GM03348 (cell line): ENCODE data around the gene ATP5PF.
"Not testable (repeated sequence)": the region's sequence is repeated elsewhere in the genome, so short reads cannot be mapped to it uniquely, and the experiment has no call there.

Source experiments
- DNase-seq: peaks from one replicate; pipeline ENCODE4 v3.0.0; 2012; ENCODE audit warnings: low spot score

The ATP5PF gene

GRCh38 chr21:25722631-25723030, 12.1 kb downstream of the ATP5PF start:
- DNase-seq: no peak

- no peak for DNase-seq
Measured at GRCh38 chr21:25721987-25722386, 12.7 kb downstream of the ATP5PF start.

DNA sequence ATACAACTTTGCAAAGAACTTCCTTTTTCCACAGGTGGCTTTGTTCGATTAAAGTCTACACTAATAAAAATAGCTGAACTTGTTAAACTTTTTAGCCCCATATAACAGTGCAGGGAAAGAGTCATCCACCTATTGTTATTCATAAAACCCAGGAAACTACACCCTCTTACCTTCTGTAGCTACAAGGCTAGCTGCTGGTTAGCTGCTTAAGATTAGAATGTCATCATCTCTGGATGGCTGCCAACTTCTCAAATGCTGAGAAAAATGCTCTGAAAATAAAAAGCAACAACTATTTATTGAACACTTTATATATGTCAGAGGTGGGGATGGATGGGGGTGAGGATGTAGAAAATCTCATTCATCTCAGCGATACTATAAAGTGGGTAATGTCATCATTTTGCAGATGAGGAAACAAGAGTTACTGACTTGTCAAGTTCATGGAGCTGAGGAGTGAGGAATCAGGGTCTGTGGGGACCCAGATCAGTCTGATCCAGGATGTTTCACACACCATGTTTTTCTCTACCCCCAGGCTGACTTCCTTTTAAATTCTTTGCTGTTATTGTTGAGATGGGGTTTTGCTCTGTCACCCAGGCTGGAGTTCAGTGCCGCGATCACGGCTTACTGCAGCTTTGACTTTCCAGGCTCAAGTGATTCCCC, 17.1 kb downstream of the ATP5PF start:
- peak; percentile 19 for DNase-seq

DNA sequence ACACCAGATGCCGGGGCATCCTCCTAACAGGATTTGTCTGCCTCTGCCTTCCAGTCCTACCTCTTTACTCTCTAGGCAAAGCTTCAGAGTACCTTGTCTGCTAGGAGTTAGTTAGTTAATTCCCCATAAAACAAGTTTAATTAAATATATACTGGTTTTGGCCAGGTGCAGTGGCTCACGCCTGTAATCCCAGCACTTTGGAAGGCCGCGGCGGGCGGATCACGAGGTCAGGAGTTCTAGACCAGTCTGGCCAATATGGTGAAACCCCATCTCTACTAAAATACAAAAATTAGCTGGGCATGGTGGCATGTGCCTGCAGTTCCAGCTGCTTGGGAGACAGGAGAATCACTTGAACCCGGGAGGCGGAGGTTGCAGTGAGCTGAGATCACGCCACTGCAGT, 20.6 kb downstream of the ATP5PF start:
- DNase-seq: not testable (repeated sequence)

- no peak for DNase-seq
Measured at GRCh38 chr21:25710550-25710949, 24.2 kb downstream of the ATP5PF start.

GRCh38 chr21:25709684-25710265, 24.9 kb downstream of the ATP5PF start:
- DNase-seq: no peak

DNA sequence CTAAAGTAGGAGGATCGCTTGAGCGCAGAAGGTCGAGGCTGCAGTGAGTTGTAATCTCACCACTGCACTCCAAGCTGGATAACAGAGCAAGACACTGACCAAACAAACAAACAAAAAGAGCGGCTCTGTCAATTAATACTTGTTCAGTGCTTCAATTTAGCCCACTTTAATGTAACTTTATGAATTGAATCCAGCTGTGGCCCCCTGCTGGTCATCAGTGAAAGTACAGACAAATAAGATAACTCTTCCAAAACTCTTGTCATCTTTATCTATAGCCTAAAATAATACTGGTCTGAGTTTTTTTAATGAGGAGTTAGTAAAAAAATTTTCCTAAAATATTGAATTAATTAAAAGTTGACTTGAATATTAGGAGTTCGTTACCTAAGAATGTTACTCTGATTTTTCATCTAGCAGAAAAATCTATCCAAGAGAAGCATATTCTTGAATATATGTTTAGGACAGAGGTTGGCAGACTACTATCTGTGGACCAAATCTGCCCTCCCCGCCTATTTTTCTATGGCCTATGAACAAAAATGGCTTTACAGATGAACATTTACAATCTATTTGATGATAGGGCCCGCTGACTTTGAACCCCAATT, 26.1 kb downstream of the ATP5PF start:
- peak; percentile 64 for DNase-seq

DNA sequence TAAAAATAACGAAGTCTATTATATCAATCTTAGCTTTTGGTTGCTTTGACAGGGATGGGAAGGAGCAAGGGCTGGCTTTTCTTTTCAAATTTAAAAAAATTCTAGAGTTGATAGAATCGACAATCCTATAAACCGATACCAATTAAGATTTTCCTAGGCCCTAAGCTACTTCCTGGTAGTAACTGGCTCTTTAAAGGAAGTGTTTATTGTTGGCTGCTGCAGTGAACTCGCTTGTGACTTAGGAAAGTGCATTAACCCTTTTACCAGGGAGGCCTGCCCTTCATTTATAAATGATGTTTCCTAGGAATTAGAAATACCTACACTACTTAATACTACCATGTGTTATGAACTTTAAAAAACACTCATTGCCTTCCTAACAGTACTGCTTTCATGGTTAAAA, 33.2 kb downstream of the ATP5PF start:
- DNase-seq: no peak

DNA sequence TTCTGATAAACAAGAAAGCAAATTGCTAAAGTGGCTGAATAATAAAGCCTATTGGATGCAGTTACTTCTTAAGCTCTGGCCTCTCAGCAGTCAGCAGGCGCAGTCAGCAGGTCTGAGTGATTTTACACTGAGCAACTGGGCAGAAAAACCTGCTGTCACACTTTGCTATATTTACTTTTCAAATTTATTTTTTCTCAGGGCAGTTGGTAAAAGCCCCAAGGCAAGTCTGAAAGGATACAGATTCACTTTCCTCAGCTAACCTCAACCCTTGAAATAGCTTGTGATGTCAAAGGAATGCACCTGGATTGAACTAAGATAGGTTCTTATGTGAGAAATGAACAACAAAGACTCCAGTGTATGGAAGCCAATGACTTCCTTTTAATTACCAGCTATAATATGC, 34.0 kb downstream of the ATP5PF start:
- DNase-seq: no peak

- DNase-seq: not testable (repeated sequence)
Measured at GRCh38 chr21:25695461-25695860, 39.2 kb downstream of the ATP5PF start.

DNA sequence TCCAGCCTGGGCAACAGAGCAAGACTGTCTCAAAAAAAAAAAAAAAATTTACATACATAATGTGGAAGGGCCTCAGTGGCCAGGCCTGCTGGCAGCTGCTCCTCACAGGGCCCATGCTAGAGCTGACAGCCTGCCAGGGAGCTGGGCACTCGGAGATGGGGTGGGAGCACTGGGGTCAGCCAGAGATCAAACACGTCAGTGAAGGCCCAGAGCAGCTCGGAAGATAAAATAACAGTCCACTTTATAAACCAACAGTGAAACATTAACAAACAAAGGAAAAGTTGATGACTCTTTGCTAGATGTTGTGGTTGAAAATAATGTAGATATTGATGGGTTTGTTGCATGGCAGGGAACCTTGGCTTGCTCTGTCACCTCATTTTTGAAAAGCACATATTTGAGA, 42.7 kb downstream of the ATP5PF start:
- DNase-seq: no peak

GRCh38 chr21:25689226-25689625, 45.5 kb downstream of the ATP5PF start:
- peak; percentile 40 for DNase-seq

DNA sequence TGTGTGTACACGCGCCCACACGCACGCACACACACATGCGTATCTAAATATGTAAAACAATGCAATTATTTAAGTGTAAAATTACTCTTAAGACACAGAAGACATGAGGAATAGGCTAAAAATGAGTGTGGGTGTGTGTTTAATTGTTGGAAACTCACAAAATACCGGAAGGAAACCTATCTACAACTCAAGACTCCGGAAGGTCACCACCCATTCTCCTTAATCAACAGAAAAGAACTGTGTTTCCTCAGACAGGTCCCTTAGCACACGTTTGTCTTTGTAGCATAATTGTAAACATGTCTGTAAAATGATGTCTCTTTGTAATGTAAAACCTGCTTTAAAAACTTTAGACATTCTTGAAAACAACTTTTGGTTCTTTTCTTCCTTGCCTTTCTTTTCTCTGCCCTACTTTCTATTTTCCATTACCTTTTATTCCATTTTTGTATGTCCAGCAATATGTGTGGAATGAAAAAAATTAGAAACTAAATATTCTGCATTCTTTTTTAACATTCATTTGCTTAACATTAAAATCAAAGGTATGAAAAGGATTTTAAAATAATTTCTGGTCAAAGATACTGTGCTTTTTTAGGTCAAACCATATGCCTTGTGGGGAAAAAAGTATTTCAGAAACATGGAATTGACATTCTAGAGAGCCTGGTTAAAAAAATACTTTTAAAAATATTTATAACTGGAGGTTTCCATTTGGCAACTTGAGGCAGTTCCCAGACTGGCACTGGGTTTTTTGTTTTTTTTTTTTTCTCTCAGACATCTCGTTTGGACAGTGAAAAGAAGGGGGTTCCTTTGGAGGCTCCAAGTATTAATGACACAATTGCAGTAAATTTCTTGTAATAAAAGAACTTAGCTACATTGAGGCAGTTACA, 46.2 kb downstream of the ATP5PF start:
- peak; percentile 21 for DNase-seq

DNA sequence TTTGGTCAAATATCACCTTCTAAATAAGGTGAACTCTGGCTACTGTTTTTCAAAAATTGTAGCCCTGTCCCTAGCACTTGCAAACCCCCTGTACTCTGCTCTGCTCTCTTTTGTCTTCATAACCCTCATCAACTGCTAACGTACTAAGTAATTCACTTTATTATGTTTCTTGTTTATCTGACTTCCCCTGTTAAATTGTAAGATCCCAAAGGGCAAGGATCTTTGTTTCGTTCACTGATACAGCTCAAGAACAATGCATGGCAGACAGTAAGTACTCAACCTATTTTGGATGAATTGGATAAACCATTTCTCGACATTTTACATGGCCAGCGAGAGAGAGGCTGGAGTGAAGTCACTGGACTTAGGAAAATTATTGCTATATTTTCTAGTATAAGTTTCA, 46.9 kb downstream of the ATP5PF start:
- DNase-seq: no peak

- no peak for DNase-seq
Measured at GRCh38 chr21:25682382-25682781, 52.3 kb downstream of the ATP5PF start.

DNA sequence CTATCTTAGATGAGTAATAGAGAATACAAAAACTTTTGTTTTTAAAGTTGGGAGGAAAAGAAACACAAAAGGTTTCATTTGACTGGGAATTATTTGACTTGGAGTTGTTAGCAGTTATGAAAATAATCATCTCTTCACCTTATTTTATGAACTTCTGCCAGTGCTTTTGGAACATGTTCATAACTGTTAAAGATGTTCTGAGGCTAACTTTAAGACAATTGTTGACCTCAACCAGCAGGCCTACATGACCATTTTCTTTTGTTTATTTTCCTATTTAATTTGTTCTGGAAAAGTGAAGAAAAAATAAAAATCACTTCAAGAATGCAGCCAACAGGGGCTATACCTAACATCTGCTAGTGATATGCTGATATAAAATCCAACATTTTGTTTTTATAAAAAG, 58.3 kb downstream of the ATP5PF start:
- no peak for DNase-seq
